Measurements from ENCODE around the gene CACNB2. TPM values are rescaled to one million over a fixed set of nuclear protein-coding genes. Genes with fewer than 3 reads are reported as not detected.
"Not testable (repeated sequence)": the region's sequence is repeated elsewhere in the genome, so short reads cannot be mapped to it uniquely, and the experiment has no call there.

Gene CACNB2
- total RNA-seq, 1 experiment from 2014 or later: not detected

DNA sequence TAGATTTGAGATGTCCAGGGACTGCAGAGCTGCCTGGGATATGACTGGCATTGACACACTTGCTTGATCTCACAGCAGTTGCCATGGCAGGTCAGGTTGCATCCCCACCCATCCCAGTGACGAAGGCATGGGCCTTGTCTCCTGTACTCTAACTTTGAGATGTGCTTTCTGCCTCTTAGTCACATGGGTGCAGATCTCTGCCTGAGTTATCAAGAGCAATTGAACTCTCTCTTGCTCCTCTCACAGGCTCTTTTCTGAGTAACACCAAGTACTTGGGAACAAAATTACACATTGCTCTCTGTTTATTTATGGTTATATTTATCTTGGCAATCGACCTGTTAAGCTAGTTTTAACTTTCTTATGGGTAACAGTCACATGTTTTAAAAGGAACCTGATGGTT lies 273.8 kb downstream of the CACNB2 start:
- no peaks in the 10 kb centered on the region for H3K27me3 ChIP-seq
- no peaks in the 10 kb centered on the region for H3K36me3 ChIP-seq
- no peak for DNase-seq
- no peaks in the 10 kb centered on the region for H3K9me3 ChIP-seq
- H3K4me3 ChIP-seq: no peak overlapping the region

DNA sequence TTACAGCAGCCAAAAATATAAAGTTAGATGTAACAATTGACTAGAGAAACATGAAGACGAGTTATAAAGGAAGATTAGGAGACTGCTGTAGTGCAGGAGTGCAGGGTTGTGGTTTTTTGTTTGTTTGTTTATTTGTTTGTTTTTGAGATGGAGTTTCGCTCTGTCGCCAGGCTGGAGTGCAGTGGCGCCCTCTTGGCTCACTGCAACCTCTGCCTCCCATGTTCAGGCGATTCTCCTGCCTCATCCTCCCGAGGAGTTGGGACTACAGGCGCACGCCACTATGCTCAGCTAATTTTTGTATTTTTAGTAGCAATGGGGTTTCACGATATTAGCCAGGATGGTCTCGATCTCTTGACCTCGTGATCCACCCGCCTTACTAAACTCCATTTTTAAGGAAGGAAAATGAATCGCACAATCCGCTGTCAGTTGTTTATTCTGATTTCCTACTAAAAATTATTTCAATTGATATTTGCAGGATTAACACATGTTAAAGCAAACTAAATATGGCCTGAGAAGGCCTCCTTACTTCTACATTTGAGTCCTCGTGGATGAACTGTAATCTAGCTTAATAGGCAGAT lies 277.8 kb downstream of the CACNB2 start:
- H3K36me3 ChIP-seq: no peaks in the 10 kb centered on the region
- H3K4me3 ChIP-seq: no peak overlapping the region
- H3K27me3 ChIP-seq: no peaks in the 10 kb centered on the region
- no peak for DNase-seq
- H3K9me3 ChIP-seq: no peaks in the 10 kb centered on the region

DNA sequence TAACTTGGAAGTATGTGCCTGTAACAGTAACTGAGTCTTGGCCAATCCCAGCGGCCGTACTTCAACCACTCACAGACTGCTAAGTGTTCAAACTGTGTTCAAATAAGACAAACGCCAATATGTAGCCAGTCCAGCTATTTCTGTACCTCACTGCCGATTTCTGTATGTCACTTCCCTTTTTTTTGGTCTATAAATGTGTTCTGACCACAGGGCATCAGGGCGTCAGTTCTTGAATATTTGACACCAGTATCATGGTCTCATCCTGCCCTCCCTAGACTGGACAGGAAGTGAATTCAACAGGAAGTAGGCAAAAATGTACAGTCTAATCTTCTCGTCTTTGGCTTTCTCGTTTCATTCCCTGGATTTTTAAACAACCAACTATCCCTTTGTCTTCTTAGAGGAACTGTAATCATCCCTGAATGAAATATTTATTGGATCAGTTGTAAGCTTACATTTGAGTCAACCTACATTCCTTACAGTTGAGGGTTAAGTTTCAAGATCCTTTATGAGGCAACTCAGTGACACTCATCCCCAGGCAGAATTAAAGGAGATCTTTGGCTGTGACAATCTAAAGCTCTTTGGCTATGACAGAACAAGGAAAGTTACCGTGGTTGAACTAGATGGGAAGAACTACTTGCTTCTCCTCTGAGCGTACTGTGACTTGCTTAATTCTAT lies 278.5 kb downstream of the CACNB2 start:
- Histone ChIP-seq H3K4me3 (no peak overlapping the region), H3K9me3 (no peaks in the 10 kb centered on the region), H3K27me3 (no peaks in the 10 kb centered on the region), H3K36me3 (no peaks in the 10 kb centered on the region)
- no peak for DNase-seq

DNA sequence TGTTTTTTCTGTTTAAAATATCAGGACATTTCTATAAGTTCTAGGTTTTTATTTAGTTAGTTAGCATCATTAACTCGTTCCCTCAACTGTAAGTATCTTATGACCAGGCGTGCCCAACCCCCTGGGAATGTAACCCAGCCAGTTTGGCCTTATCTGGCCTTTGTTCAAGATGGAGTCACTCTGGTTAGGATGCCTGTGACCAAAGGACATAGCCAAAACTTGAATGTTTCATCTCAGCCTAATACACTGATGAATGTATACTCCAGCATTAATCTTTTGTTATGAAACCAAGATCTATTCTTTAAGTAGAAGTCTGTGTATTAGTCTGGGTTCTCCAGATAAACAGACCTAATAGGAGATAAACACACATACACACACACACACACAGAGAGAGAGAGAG lies 279.7 kb downstream of the CACNB2 start:
- DNase-seq: no peak
- Histone ChIP-seq H3K4me3 (no peak overlapping the region), H3K36me3 (no peaks in the 10 kb centered on the region), H3K27me3 (no peaks in the 10 kb centered on the region), H3K9me3 (no peaks in the 10 kb centered on the region)

DNA sequence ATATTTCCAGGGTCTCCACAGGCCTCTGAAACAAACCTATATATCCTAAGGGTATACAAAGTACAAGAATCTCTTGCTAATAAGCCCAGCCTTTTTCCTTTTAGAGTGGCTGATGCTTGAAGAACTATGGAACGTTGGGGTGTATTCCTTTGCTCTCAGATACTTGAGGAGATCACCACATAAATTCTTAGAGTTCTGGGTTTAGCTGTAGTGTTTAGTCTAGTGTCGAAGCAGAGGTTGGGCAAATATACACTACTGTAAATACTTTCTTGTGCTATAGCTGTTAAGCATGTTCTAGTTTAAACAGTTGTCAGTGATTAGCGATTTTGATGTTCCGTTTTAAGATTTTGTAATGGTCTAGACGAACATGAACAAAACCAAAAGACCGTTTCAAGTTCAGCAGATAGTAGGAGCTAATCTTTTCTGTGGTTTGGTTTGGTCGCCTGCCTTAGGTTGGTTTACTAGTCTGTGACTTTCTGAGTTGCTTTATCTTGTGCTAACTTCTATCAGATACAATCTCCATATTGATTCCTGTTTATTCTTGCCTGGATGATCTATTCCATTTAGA lies 281.6 kb downstream of the CACNB2 start:
- no peaks in the 10 kb centered on the region for H3K27me3 ChIP-seq
- no peaks in the 10 kb centered on the region for H3K36me3 ChIP-seq
- no peaks in the 10 kb centered on the region for H3K9me3 ChIP-seq
- H3K4me3 ChIP-seq: no peak overlapping the region
- no peak for DNase-seq

DNA sequence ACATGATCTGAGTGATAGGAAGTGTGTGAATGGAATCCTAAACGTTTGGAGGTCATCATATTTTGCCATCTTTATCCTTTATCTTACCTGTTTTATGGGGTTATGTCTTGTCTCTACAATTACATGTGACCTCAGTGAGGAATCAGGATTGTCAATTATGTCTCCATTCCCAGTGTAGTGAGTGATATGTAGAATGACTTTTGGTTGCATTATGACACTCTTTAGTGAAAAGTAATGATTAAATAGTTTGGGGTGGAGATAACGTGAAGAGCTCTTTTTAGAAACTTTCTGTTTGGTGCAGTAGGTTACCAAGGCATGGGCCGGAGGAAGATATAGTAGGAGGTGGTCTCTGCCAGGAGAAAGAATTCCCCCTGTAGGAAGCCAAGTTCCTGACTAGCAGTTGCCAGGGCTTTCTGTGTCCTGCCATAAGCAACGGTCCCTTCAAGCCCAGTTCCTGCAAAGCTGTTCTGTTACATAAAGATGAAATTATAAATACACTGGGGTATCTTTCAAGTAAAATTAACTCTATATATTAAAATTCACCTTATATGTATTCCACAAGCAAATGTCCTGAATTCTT lies 282.9 kb downstream of the CACNB2 start:
- Histone ChIP-seq H3K27me3 (no peaks in the 10 kb centered on the region), H3K36me3 (no peaks in the 10 kb centered on the region), H3K4me3 (no peak overlapping the region), H3K9me3 (no peaks in the 10 kb centered on the region)
- no peak for DNase-seq

DNA sequence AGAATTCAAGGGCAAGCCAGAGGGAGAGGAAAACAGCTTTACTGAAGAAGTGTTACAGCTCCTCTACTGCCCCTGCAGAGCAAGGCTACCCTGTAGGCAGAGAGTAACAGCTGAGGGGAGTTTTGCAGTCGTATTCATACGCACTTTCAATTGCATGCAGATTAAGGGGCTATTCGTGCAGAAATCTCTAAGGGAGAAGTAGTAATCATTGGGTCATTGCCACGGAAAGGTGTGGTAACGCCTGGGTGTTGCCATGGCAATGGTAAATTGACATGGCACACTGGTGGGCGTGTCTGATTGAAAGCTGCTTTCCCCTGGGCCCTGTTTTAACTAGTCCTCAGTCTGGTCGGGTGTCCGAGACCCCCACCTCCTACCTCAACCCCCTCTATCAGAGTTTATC lies 284.0 kb downstream of the CACNB2 start:
- no peaks in the 10 kb centered on the region for H3K9me3 ChIP-seq
- H3K36me3 ChIP-seq: no peaks in the 10 kb centered on the region
- DNase-seq: no peak
- H3K27me3 ChIP-seq: no peaks in the 10 kb centered on the region
- no peak overlapping the region for H3K4me3 ChIP-seq

DNA sequence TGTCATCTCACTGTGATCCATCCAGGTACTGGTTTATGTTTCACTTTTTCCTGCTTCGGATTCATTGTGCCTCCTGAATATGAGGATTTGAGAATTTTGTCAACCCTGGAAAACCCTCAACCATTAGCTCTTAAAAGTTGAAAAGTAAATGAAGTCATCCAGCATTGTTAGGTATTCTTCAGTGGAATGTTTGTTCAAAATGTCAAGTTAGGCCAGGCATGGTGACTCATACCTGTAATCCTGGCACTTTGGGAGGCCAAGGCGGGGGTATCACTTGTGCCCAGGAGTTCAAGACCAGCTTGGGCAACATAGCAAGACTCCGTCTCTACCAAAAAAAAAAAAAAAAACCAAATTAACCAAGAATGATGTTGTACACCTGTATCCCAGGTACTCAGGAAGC lies 289.1 kb downstream of the CACNB2 start:
- DNase-seq: no peak
- no peaks in the 10 kb centered on the region for H3K27me3 ChIP-seq
- H3K36me3 ChIP-seq: no peaks in the 10 kb centered on the region
- H3K9me3 ChIP-seq: no peaks in the 10 kb centered on the region
- no peak overlapping the region for H3K4me3 ChIP-seq

DNA sequence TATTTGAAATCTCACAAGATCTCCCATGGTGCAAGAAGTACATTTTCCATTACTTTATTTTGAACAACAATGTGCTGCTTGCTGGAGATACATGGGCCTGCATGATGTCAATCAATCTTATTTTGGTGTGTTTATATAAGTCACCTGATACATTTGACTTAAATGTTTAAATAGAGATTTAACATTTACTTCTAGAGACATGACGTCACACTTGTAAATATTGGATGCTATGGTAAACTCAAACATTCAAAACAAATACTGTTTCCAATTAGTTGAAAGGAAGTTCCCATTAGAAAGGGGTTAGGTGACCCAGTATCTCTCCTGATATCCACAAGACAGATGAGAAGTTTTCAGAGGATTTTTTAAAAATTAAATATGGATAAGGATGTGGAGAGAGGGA lies 296.7 kb downstream of the CACNB2 start:
- no peak for DNase-seq
- Histone ChIP-seq H3K27me3 (no peaks in the 10 kb centered on the region), H3K36me3 (no peaks in the 10 kb centered on the region), H3K4me3 (no peak overlapping the region), H3K9me3 (no peaks in the 10 kb centered on the region)

DNA sequence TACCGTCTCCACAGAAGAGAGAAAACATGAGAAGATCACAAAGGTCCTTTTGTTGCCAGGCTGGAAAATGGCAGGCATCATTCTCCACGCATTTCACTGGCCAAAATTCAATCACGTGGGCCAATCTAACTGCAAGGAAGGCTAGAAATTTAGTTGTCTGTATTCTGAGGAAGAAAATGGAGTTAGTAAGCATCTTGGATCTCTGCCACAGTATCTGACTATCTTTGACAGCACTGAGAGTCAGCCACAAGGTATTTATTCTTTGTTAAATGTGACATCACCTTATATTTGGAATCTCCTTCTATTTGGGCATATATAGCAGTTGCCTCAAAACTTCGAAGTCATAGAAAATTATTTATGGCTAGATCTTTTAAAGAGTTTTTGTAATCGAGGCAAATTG lies 297.3 kb downstream of the CACNB2 start:
- no peak for DNase-seq
- no peak overlapping the region for H3K4me3 ChIP-seq
- no peaks in the 10 kb centered on the region for H3K36me3 ChIP-seq
- no peaks in the 10 kb centered on the region for H3K9me3 ChIP-seq
- no peaks in the 10 kb centered on the region for H3K27me3 ChIP-seq

DNA sequence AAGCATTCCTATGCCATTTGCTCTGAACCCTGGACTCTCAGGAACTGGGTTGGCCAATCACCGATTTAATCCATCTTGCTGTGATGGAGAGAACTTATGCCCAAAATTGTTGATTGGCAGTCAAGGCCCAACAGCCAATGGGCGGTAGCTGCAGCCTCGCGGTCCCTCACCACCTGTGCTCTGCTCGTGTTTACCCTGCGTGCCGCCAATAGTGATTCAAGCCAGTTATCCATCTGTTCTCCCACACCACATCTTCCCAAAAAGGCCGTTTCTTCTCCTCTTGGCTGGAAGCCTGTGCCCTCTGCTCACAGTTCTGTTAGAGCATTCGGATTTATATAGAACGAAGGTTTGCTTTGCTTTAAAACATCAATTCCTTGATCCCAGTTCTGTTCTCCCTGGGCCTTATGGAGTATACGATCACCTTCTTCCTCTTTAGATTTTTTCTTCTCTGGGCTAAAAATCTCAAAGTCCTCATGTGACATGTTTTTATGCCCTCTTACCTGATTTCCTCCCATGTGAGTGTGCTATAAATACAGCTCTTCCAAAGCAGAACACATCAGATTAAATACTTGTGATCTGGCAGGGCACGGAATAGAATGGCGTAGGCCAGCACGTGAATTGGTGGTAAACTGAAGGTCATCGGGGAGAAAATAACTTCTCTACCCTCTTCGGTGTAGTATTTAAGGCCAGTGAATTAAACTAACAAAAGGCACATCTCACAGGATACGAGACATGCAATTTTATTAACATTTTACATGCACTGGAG lies 298.3 kb downstream of the CACNB2 start:
- Histone ChIP-seq H3K9me3 (no peaks in the 10 kb centered on the region), H3K4me3 (no peak overlapping the region), H3K36me3 (no peaks in the 10 kb centered on the region), H3K27me3 (no peaks in the 10 kb centered on the region)
- no peak for DNase-seq

DNA sequence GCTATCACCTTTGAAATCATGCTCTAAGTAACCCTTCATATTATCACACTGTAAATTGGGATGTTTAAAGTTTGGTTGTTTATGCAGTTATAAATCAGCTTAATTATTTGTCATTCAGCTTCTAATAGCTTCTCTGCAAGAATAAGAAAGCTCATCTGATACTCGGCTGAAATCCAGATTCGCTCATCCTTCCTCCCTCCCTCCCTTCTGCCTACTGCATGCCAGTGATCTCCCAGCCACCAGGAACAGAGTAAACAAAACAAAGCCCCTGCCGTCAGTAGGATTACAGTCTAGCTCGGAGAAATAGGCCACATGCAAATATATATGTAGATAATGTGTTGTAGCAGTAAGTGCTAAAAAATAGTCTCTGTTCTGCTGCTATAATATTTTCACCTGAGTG lies 299.4 kb downstream of the CACNB2 start:
- H3K9me3 ChIP-seq: no peaks in the 10 kb centered on the region
- no peaks in the 10 kb centered on the region for H3K36me3 ChIP-seq
- DNase-seq: no peak

DNA sequence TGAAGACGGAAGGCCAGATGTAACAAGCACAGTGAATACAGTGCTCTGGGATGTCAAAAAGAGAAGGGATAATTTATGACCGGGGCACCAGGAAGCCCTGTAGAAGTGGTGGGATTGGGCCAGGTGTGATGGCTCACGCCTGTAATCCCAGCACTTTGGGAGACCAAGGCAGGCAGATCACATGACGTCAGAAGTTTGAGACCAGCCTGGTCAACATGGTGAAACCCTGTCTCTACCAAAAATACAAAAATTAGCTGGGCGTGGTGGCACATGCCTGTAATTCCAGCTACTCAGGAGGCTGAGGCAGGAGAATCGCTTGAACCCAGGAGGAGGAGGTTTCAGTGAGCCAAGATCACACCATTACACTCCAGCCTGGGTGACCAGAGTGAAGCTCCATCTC lies 305.4 kb downstream of the CACNB2 start:
- H3K9me3 ChIP-seq, H3K36me3 ChIP-seq, DNase-seq, H3K4me3 ChIP-seq, H3K27me3 ChIP-seq: not testable (repeated sequence)

More for the DNA sequence above, 299.4 kb downstream of the CACNB2 start:
- Histone ChIP-seq H3K27me3 (no peaks in the 10 kb centered on the region), H3K4me3 (no peak overlapping the region)

DNA sequence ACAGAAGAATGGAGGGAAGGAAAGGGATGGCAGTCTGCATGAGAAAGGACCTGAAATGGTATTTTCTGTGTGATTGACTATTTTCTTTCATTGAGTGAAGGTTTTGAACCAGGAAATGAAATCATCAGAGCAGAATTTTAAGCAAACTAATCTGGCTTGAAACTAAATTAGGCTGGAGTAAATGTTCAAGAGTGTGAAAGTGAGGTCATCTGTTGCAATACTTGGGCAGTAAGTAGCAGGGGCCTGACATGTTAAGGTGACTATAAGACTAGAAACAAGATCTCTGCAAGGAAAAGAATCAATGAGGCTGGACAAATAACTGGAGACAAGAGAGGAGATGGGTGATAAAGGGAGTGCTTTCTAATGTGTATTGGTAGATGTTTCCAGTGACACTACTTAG lies 306.0 kb downstream of the CACNB2 start:
- no peak for DNase-seq
- Histone ChIP-seq H3K9me3 (no peaks in the 10 kb centered on the region), H3K4me3 (no peak overlapping the region), H3K36me3 (no peaks in the 10 kb centered on the region), H3K27me3 (no peaks in the 10 kb centered on the region)

DNA sequence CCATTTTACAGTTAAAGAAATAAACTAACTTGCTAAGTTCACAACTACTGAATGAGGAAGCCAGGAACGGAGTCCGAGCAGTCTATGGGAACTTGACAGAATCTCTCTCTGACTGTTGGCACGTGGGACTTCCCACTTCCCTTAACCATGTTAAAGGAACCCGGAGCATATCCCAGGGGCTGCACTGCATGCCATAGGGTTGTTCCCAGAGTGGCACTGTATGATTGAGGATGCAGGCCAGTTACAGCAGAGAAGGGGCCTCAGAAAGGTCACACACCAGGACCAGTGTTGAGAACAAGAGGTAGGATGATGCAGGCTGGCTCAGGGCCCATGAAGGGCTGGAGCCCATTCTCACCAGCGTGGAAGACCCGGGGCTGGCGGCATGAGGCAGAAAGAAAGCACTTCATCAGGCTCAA lies 309.4 kb downstream of the CACNB2 start:
- Histone ChIP-seq H3K4me3 (no peak overlapping the region), H3K27me3 (no peaks in the 10 kb centered on the region), H3K9me3 (no peaks in the 10 kb centered on the region), H3K36me3 (no peaks in the 10 kb centered on the region)
- DNase-seq: no peak

DNA sequence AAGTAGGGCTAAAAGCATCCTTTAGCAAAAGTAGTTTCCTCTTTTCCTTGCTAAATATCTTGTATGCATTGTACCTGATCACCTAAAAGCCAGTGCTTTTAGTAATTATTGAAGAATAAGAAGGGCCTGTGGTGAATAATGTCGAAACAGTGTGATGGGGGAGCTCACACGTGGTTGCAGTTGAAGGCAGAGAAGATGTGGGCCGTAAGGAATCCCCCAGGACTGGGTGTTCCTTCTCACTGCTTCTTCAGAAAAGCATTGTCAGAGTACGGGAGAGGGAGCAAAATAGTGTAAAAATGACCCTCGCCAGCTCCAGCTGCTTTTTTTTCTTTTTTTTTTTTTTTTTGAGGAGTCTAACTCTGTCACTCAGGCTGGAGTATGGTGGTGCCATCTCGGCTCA lies 310.1 kb downstream of the CACNB2 start:
- H3K4me3 ChIP-seq: no peak overlapping the region
- no peaks in the 10 kb centered on the region for H3K27me3 ChIP-seq
- no peaks in the 10 kb centered on the region for H3K36me3 ChIP-seq
- DNase-seq: no peak
- H3K9me3 ChIP-seq: no peaks in the 10 kb centered on the region

Data from MG63 (cell line).